Activated naive CD8-positive, alpha-beta T cell treated with anti-CD3 and anti-CD28 coated beads for 36 hours (primary cell): ENCODE data around the gene OR2B6. TPM values are rescaled to one million over a fixed set of nuclear protein-coding genes. Genes with fewer than 3 reads are reported as not detected.

ENCODE experiments used
- DNase-seq: peaks from one replicate; pipeline ENCODE4 v3.0.0; 2021
- H3K27ac Mint-ChIP-seq: one replicate; pipeline ENCODE4 v1.8.0; 2022; ENCODE audit warnings: mild to moderate bottlenecking, moderate library complexity, mixed read lengths
- H3K27me3 Mint-ChIP-seq: one replicate; pipeline ENCODE4 v1.8.0; 2022; ENCODE audit warnings: mild to moderate bottlenecking, mixed read lengths
- H3K36me3 Mint-ChIP-seq: one replicate; pipeline ENCODE4 v1.8.0; 2021; ENCODE audit warnings: mild to moderate bottlenecking, mixed read lengths
- H3K4me1 Mint-ChIP-seq: one replicate; pipeline ENCODE4 v1.8.0; 2021; ENCODE audit warnings: mixed read lengths
- H3K4me3 Mint-ChIP-seq: one replicate; pipeline ENCODE4 v1.8.0; 2022; ENCODE audit warnings: mild to moderate bottlenecking, moderate library complexity, mixed read lengths
- H3K9me3 Mint-ChIP-seq: one replicate; pipeline ENCODE4 v1.8.0; 2022; ENCODE audit warnings: mixed read lengths
- total RNA-seq, 2 experiments: library from RNA; stranded (reverse); gene quantifications; one replicate each; pipeline ENCODE4 v1.2.3, GENCODE V29; 2021

Gene OR2B6
- total RNA-seq, 2 experiments from 2014 or later: not detected

DNA sequence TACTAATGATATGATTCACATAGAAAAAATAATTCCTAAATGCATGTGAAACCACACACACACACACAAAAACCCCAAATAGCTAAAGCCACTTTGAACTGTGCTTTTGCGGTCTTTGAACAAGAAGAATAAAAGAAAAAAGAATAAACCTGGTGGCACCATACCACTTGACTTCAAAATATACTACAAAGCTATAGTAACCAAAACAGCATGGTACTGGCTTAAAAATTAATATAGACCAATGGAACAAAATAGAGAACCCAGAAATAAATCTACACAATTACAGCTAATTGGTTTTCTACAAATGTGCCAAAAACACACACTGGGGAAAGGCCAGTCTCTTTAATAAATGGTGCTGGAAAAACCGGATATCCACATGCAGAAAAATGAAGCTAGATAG is 13.4 kb downstream of the OR2B6 start:
- H3K9me3 Mint-ChIP-seq: peaks cover 2% of the 10 kb centered on the region
- H3K4me1 Mint-ChIP-seq: no peaks in the 10 kb centered on the region
- peaks cover 39% of the 10 kb centered on the region for H3K27me3 Mint-ChIP-seq
- DNase-seq: no peak
- peaks cover 1% of the 10 kb centered on the region for H3K36me3 Mint-ChIP-seq
- H3K27ac Mint-ChIP-seq: no peak overlapping the region
- H3K4me3 Mint-ChIP-seq: no peak overlapping the region

GRCh38 chr6:27972750-27973149 is 15.7 kb downstream of the OR2B6 start:
- no peak for DNase-seq
- peaks cover 2% of the 10 kb centered on the region for H3K9me3 Mint-ChIP-seq
- H3K4me1 Mint-ChIP-seq: no peaks in the 10 kb centered on the region
- H3K27me3 Mint-ChIP-seq: peaks cover 39% of the 10 kb centered on the region
- no peak overlapping the region for H3K27ac Mint-ChIP-seq
- no peak overlapping the region for H3K4me3 Mint-ChIP-seq
- peaks cover 1% of the 10 kb centered on the region for H3K36me3 Mint-ChIP-seq

DNA sequence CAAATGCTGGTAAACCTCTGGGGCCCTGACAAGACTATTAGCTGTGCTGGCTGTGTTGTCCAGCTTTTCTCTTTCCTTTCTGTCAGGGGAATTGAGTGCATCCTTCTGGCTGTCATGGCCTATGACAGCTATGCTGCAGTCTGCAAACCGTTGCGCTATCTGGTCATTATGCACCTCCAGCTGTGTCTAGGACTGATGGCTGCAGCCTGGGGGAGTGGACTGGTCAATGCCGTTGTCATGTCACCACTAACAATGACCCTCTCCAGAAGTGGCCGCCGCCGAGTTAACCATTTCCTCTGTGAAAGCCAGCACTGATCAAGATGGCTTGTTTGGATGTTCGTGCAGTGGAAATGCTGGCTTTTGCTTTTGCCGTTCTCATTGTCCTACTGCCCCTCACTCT is 20.3 kb downstream of the OR2B6 start:
- H3K27ac Mint-ChIP-seq: no peak overlapping the region
- H3K27me3 Mint-ChIP-seq: peaks cover 42% of the 10 kb centered on the region

GRCh38 chr6:27978705-27979104 is 21.7 kb downstream of the OR2B6 start:
- Mint-ChIP-seq H3K27me3 (peaks cover 41% of the 10 kb centered on the region), H3K27ac (no peak overlapping the region), H3K9me3 (no peaks in the 10 kb centered on the region), H3K4me3 (no peak overlapping the region), H3K36me3 (no peaks in the 10 kb centered on the region), H3K4me1 (no peaks in the 10 kb centered on the region)
- DNase-seq: no peak

More for the DNA sequence above, 20.3 kb downstream of the OR2B6 start:
- Mint-ChIP-seq H3K4me3 (no peak overlapping the region), H3K4me1 (no peaks in the 10 kb centered on the region), H3K9me3 (no peaks in the 10 kb centered on the region), H3K36me3 (no peaks in the 10 kb centered on the region)
- DNase-seq: no peak

GRCh38 chr6:27980111-27980510 is 23.1 kb downstream of the OR2B6 start:
- H3K27me3 Mint-ChIP-seq: peaks cover 40% of the 10 kb centered on the region
- no peaks in the 10 kb centered on the region for H3K36me3 Mint-ChIP-seq
- H3K4me1 Mint-ChIP-seq: no peaks in the 10 kb centered on the region
- no peak overlapping the region for H3K27ac Mint-ChIP-seq
- DNase-seq: no peak
- H3K9me3 Mint-ChIP-seq: no peaks in the 10 kb centered on the region
- no peak overlapping the region for H3K4me3 Mint-ChIP-seq

GRCh38 chr6:27986928-27987725 is 30.1 kb downstream of the OR2B6 start:
- Mint-ChIP-seq H3K4me3 (no peak overlapping the region), H3K9me3 (no peaks in the 10 kb centered on the region), H3K27me3 (peaks cover 54% of the 10 kb centered on the region), H3K36me3 (no peaks in the 10 kb centered on the region), H3K4me1 (no peaks in the 10 kb centered on the region), H3K27ac (no peak overlapping the region)
- no peak for DNase-seq

GRCh38 chr6:27994616-27995015 is 37.6 kb downstream of the OR2B6 start:
- Mint-ChIP-seq H3K36me3 (no peaks in the 10 kb centered on the region), H3K27me3 (peaks cover 51% of the 10 kb centered on the region), H3K27ac (no peak overlapping the region), H3K9me3 (no peaks in the 10 kb centered on the region), H3K4me1 (no peaks in the 10 kb centered on the region), H3K4me3 (no peak overlapping the region)
- no peak for DNase-seq

- no peaks in the 10 kb centered on the region for H3K9me3 Mint-ChIP-seq
Measured at GRCh38 chr6:28000351-28001045, 43.5 kb downstream of the OR2B6 start.

GRCh38 chr6:28001351-28001750 is 44.3 kb downstream of the OR2B6 start:
- no peaks in the 10 kb centered on the region for H3K9me3 Mint-ChIP-seq
- no peak overlapping the region for H3K27ac Mint-ChIP-seq
- no peak for DNase-seq
- H3K4me3 Mint-ChIP-seq: no peak overlapping the region
- H3K4me1 Mint-ChIP-seq: no peaks in the 10 kb centered on the region
- H3K36me3 Mint-ChIP-seq: no peaks in the 10 kb centered on the region
- H3K27me3 Mint-ChIP-seq: peaks cover 25% of the 10 kb centered on the region

More at GRCh38 chr6:28000351-28001045, 43.5 kb downstream of the OR2B6 start:
- Mint-ChIP-seq H3K27me3 (peaks cover 21% of the 10 kb centered on the region), H3K4me1 (no peaks in the 10 kb centered on the region), H3K4me3 (no peak overlapping the region), H3K27ac (no peak overlapping the region), H3K36me3 (no peaks in the 10 kb centered on the region)
- DNase-seq: no peak

GRCh38 chr6:28001751-28002150 is 44.7 kb downstream of the OR2B6 start:
- H3K4me3 Mint-ChIP-seq: no peak overlapping the region
- no peaks in the 10 kb centered on the region for H3K4me1 Mint-ChIP-seq
- no peak overlapping the region for H3K27ac Mint-ChIP-seq
- no peaks in the 10 kb centered on the region for H3K36me3 Mint-ChIP-seq
- H3K27me3 Mint-ChIP-seq: peaks cover 22% of the 10 kb centered on the region
- DNase-seq: no peak
- H3K9me3 Mint-ChIP-seq: no peaks in the 10 kb centered on the region

DNA sequence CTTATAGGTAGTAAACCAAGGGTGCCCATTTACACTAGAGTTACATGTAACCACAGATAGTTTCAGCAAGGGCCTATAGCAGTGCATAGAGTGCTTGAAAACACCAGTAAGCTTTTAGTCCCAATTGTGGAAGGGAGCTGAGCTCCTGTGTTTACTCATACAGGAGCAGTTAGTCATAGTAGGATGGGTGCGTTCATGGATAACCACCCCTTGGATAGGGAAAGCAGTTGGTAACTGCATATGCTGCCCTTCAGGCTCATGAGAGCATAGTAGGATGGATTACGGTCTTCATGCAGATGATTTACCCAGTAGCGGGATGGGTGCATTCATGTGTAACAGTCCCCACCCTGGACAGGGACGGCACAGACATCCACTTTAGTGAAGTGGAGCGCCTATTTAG is 45.1 kb downstream of the OR2B6 start:
- Mint-ChIP-seq H3K4me3 (no peak overlapping the region), H3K27me3 (peaks cover 22% of the 10 kb centered on the region)

DNA sequence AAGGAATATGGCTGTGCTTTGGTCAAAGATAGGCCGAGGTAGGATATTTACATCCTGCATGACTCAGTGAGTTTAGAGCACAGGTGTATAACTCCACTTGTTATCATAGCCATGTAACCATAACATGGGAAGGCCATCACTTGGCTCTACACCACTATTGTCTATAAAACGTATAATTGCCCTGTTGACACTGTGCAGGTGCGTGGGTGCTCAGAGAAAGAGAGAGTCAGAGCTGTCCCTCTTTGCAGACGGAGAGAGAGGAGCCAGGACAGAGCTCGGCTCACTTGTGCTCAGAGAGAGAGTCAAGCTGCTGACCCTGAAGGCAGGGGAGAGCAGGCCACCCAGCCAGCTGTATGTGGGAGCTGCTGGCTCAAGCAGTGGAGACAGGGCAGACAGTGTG is 46.0 kb downstream of the OR2B6 start:
- H3K4me1 Mint-ChIP-seq: no peaks in the 10 kb centered on the region
- no peaks in the 10 kb centered on the region for H3K36me3 Mint-ChIP-seq
- H3K27ac Mint-ChIP-seq: no peak overlapping the region
- peaks cover 19% of the 10 kb centered on the region for H3K27me3 Mint-ChIP-seq
- DNase-seq: no peak
- H3K4me3 Mint-ChIP-seq: no peak overlapping the region
- H3K9me3 Mint-ChIP-seq: no peaks in the 10 kb centered on the region

More for the DNA sequence above, 45.1 kb downstream of the OR2B6 start:
- H3K36me3 Mint-ChIP-seq: no peaks in the 10 kb centered on the region
- no peaks in the 10 kb centered on the region for H3K9me3 Mint-ChIP-seq
- no peak overlapping the region for H3K27ac Mint-ChIP-seq
- DNase-seq: no peak
- no peaks in the 10 kb centered on the region for H3K4me1 Mint-ChIP-seq

DNA sequence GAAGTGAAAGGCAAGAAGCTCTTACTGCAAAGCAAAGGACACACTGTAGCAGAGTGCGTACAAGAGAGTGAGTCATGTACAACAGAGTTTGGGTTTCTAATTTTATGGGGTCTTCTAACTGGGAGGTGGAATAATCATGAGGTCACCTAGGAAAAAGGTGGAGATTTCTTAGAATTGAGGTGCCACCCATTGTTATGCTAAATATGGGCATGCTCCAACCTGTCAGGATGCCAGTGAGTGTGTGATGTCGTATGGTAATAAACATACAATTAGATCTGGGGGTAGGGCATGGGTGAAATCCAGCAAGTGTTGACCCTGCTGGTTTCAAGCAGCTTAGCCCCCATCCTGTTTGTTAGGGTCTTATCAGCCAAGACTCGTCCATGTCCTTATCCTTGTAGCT is 46.6 kb downstream of the OR2B6 start:
- Mint-ChIP-seq H3K27ac (no peak overlapping the region), H3K27me3 (peaks cover 18% of the 10 kb centered on the region), H3K9me3 (no peaks in the 10 kb centered on the region), H3K36me3 (no peaks in the 10 kb centered on the region), H3K4me1 (no peaks in the 10 kb centered on the region), H3K4me3 (no peak overlapping the region)
- no peak for DNase-seq

GRCh38 chr6:28004350-28005151 is 47.5 kb downstream of the OR2B6 start:
- H3K4me3 Mint-ChIP-seq: no peak overlapping the region
- no peaks in the 10 kb centered on the region for H3K4me1 Mint-ChIP-seq
- no peak for DNase-seq
- peaks cover 12% of the 10 kb centered on the region for H3K27me3 Mint-ChIP-seq
- H3K27ac Mint-ChIP-seq: no peak overlapping the region
- no peaks in the 10 kb centered on the region for H3K36me3 Mint-ChIP-seq
- H3K9me3 Mint-ChIP-seq: no peaks in the 10 kb centered on the region
